GM19239 (cell line): ENCODE measurements around the gene DAGLB.
"Not testable (repeated sequence)": the region's sequence is repeated elsewhere in the genome, so short reads cannot be mapped to it uniquely, and the experiment has no call there.

Source experiments
- DNase-seq: peaks from one replicate; pipeline ENCODE4 v3.0.0; 2011; ENCODE audit warnings: low spot score; ENCODE audit not compliant: insufficient read length
- FAIRE-seq: peaks from 2 replicates; lab custom pipeline; 2011; peaks lifted over from hg19 to GRCh38; lab: Jason Lieb, UNC

Gene DAGLB

DNA sequence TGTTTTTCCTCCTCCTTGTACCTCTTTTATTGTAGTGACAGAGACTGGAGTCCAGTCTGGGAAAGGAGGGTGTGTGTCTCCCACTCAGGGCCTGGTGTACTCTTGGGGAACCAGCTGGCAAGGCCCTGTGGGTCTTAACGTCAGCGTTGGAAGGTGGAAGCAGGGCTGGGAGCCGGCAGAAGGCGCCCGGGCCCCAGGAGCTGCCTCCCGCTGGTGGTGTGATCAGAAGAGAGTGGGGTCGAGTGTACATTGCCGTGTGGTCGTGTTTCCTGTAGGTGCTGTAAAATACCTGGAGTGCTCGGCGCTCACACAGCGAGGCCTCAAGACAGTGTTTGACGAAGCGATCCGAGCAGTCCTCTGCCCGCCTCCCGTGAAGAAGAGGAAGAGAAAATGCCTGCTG lies 45.7 kb downstream of the DAGLB start:
- no peak for FAIRE-seq
- no peak for DNase-seq

GRCh38 chr7:6401536-6401935 lies 46.2 kb downstream of the DAGLB start:
- DNase-seq (no peak), FAIRE-seq (no peak)

GRCh38 chr7:6400243-6401105 lies 47.3 kb downstream of the DAGLB start:
- not testable (repeated sequence) for FAIRE-seq, DNase-seq

GRCh38 chr7:6399351-6399750 lies 48.4 kb downstream of the DAGLB start:
- FAIRE-seq (no peak), DNase-seq (no peak)

GRCh38 chr7:6398943-6399342 lies 48.8 kb downstream of the DAGLB start:
- no peak for FAIRE-seq
- no peak for DNase-seq

DNA sequence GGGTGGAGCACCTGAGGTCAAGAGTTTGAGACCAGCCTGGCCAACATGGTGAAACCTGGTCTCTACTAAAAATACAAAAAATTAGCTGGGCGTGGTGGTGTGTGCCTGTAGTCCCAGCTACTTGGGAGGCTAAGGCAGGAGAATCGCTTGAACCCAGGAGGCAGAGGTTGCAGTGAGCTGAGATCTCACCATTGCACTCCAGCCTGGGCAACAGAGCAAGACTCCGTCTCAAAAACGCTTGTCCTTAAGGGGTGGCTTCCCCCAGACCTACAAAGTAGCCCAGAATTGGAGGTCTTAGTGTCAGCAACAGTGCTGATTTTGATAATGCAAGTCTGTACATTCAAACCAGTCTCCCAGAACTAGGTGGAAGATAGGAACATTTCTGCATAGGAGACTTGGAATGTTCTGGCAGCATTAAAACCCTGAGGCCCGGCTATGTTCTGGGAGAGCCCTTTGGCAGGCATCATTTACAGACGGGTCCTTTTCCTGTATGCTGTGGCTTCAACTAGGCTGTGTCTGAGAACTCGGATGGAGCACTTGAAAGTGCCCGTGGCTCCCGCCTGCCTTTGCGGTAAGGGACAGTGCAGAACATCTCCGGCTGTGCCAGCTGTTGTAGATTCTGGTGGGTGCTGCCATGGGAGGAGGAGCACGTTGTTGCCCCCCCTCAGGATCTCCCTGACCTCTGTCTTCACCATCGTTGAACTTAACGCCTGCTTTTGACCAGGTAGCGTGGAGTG lies 49.8 kb downstream of the DAGLB start:
- DNase-seq, FAIRE-seq: not testable (repeated sequence)

DNA sequence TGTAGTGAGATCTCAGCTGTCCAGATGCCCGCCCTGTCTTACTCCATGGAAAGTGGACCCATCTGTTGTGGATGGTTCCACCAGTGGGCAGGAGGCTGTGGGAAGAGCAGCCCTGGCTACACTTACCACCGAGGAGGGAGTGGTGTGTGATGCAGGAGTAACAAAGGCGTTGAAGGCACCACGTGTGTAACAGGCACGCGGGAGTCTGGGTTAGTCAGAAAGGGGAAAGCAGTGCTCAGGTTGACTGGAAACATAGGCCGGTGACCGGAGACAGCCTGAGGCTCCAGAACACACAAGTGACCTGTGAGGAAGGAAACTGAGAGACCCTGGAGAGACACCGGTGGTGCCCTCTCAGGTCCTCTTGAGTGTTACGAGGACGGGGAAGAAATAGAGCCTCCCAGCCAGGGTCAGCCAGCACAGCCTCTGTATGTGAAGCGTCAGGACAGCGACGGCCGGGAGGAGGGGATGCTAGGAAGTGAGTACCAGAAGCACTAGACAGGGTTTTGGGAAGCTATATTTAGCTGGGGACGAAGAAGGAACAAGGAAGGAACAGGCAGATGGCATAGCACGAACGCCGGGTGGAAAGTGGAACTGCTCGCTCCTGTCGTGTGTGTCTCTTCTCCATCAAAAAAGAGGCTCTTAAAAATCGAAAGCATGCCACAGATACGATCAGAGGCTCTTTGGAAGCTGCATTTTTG lies 51.7 kb downstream of the DAGLB start:
- FAIRE-seq (no peak), DNase-seq (no peak)

- no peak for FAIRE-seq
- DNase-seq = no peak
Measured at GRCh38 chr7:6394114-6394513, 53.6 kb downstream of the DAGLB start.

- DNase-seq = no peak
Measured at GRCh38 chr7:6393667-6394056, 54.1 kb downstream of the DAGLB start.

GRCh38 chr7:6392712-6393666 lies 54.8 kb downstream of the DAGLB start:
- FAIRE-seq (no peak), DNase-seq (no peak)

More at GRCh38 chr7:6393667-6394056, 54.1 kb downstream of the DAGLB start:
- no peak for FAIRE-seq

DNA sequence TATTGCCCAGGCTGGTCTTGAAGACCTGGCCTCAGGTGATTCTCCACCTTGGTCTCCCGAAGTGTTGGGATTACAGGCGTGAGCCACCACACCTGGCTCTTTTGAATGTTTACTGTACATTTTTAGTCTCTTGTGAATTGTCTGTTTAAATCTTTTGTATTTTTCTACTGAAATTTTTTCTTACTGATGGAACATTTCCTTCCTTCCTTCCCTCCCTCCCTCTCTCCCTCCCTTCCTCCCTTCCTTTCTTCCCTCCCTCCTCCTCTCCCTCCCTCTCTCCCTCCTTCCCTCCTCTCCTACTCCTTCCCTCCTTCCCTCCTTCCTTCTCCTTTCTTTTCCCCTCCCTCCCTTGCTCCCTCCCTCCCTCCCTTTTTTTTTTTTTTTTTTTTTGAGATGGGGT lies 58.0 kb downstream of the DAGLB start:
- DNase-seq (no peak), FAIRE-seq (no peak)

DNA sequence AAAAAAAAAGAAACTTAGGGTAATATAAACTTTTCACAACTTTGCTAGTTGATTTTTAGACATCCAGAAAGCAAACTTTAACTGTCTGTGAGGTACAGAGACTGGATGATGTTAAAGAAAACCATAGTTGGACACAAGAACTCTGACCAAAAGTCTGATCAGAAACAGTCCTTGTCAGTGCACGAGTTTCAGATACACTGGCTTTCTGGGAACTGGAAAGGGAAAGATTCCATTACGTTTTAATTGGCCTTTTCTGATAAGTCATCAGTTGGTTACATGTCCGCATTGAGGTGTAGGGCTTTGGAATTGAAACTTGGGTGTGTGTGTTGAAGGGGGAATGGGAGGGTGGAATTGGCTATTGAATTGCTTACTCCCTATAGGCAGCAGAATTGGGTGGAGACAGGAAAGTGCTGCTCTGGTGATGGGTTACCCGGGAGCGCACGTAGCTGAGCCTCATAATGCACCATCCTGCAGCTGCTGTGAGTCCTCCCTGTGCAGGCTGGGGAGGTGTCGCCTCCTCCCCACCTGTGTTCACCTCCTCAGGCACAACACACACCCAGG lies 59.9 kb downstream of the DAGLB start:
- no peak for FAIRE-seq
- DNase-seq = no peak

DNA sequence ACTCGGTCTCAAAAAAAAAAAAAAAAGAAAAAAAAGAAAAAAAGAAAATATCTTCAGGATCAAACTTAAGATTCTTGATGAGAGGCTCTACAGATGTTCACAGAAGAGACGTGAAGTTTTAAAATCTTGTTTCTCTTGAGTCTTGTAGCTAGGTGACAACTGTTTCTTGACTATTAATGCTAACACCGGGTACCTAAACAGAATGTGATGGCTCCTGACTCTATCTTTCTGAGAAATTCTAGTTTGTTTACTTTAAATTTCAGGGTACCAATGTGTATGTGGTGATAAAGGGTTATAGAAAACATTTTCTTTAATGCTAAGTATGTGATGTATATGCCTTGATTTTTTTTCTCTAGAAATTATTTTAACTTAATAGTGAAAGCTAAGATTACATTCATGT lies 61.0 kb downstream of the DAGLB start:
- no peak for FAIRE-seq
- no peak for DNase-seq

GRCh38 chr7:6385909-6386560 lies 61.7 kb downstream of the DAGLB start:
- DNase-seq (no peak), FAIRE-seq (no peak)

DNA sequence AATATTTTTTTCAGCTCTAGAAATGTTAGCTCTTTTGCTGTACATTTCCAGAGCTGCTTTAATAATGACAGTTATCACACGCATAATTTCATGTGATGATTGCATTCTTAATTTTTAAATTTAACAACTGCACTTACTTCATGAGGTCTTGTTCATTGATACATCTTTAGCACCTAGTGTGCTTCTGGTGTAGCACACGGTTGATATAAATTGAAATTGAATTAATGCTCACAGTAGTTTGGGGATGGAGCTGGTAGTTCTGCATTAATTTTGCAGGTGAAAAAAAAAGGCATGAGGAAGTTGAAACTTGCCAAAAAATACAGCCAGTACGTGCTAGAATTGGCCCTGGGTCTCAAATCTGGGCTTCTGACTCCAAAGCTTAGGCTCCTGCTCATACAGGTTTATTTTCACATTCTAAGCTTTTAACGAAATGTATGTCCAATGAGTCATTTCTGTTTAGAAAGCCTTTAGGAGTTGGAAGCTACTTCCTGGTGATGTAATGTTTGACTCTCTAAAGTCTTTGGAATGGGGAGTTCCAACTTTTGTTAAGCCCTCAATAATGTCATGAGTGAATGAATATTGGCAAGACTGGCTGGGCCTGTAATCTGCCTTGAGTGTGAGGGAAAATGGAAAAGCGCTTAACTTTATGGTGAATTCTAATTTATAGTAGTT lies 62.5 kb downstream of the DAGLB start:
- FAIRE-seq (no peak), DNase-seq (no peak)

DNA sequence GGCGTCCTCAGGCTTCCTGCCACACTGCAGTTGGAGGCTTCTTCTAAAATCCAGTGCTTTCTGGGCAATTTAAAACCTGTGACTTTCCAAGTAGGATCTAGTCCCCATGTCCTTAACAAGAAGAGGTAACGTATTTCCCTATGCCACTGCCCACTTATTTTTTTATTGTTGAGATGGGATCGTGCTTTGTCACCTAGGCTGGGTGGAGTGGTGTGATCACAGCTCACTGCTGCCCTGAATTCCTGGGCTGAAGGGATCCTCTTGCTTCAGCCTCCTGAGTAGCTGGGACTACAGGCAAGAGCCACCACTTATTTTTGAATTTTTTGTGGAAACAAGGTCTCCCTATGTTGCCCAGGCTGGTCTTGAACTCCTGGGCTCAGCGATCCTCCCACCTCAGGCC lies 63.4 kb downstream of the DAGLB start:
- DNase-seq (no peak), FAIRE-seq (no peak)

- DNase-seq (no peak), FAIRE-seq (no peak)
Measured at GRCh38 chr7:6382817-6383216, 64.9 kb downstream of the DAGLB start.

GRCh38 chr7:6381846-6382245 lies 65.9 kb downstream of the DAGLB start:
- FAIRE-seq = not testable (repeated sequence)

More at GRCh38 chr7:6381846-6382245, 65.9 kb downstream of the DAGLB start:
- not testable (repeated sequence) for DNase-seq
